Neural progenitor cell (in vitro differentiated cells): ENCODE results near the gene SHROOM2.
"Not testable (repeated sequence)": the region's sequence is repeated elsewhere in the genome, so short reads cannot be mapped to it uniquely, and the experiment has no call there.

ENCODE experiments used
- CTCF ChIP-seq: fragments of 200-600 bp; sonication (generic); IDR thresholded peaks from 2 replicates; pipeline ENCODE4 v1.5.1; 2017; ENCODE audit warnings: antibody characterized with exemption, mild to moderate bottlenecking
- EZH2 ChIP-seq: fragments of 200-600 bp; sonication (generic); IDR thresholded peaks from 2 replicates; pipeline ENCODE4 v1.6.1; 2017; ENCODE audit warnings: antibody characterized with exemption, mild to moderate bottlenecking, moderate library complexity
- EZH2phosphoT487 ChIP-seq: fragments of 200-600 bp; sonication (generic); IDR thresholded peaks from 2 replicates; pipeline ENCODE4 v1.6.1; 2017; ENCODE audit warnings: antibody characterized with exemption

- TF ChIP-seq CTCF, EZH2phosphoT487, EZH2: not testable (repeated sequence)
Observed at GRCh38 chrX:9768321-9768839, 17.8 kb upstream of the SHROOM2 start.
